GM12878 (cell line): ENCODE measurements around the gene MANBA.

ENCODE experiments used
- CREM ChIP-seq: IDR thresholded peaks from 2 replicates; pipeline ENCODE4 v1.6.1; 2014; ENCODE audit warnings: antibody characterized with exemption, low read depth
- EP300 ChIP-seq, 2 experiments: fragments of 150-350 bp in 1 of 2; IDR thresholded peaks; 2 replicates each; pipeline ENCODE4 v1.6.1; 2011 to 2012; ENCODE audit warnings: low read depth in 2 of 2, low read length in 2 of 2, borderline replicate concordance in 1 of 2, improper control_type of control experiment in 1 of 2, inconsistent platforms in 1 of 2; ENCODE audit not compliant: control insufficient read depth in 1 of 2
- EZH2 ChIP-seq: IDR thresholded peaks from 2 replicates; pipeline ENCODE4 v1.6.1; 2012; ENCODE audit warnings: low read depth, mild to moderate bottlenecking, control low read depth, inconsistent platforms, low read length, borderline replicate concordance; ENCODE audit not compliant: control insufficient read depth
- HDAC2 ChIP-seq: fragments of 200-600 bp; sonication (generic); IDR thresholded peaks from 2 replicates; pipeline ENCODE4 v1.6.1; 2017
- NBN ChIP-seq: fragments of 450-650 bp; IDR thresholded peaks from 2 replicates; pipeline ENCODE4 v1.6.1; 2016
- POLR2A ChIP-seq: IDR thresholded peaks from 2 replicates; pipeline ENCODE4 v1.6.1; 2011; ENCODE audit warnings: low read depth, mild to moderate bottlenecking, low read length
- POLR2AphosphoS5 ChIP-seq: IDR thresholded peaks from 2 replicates; pipeline ENCODE4 v1.6.1; 2011; ENCODE audit warnings: mild to moderate bottlenecking, low read length, inconsistent platforms
- RB1 ChIP-seq: fragments of 450-650 bp; formaldehyde crosslinking; IDR thresholded peaks from 2 replicates; pipeline ENCODE4 v1.6.1; 2017; ENCODE audit warnings: mild to moderate bottlenecking, borderline replicate concordance
- TF ChIP-seq, protein P1 (sequence below): IDR thresholded peaks from 2 replicates; pipeline ENCODE4 v1.6.1; 2011; ENCODE audit warnings: low read depth, mild to moderate bottlenecking, low read length, moderate library complexity, borderline replicate concordance; ENCODE audit errors: extremely low read depth
- TF ChIP-seq, protein P2 (sequence below), 3 experiments: IDR thresholded peaks in 2 of 3; conservative IDR thresholded peaks in 1 of 3; 2 replicates each; pipeline ENCODE4 v1.5.1; 2011; ENCODE audit warnings: low read depth in 3 of 3, low read length in 3 of 3, mild to moderate bottlenecking in 3 of 3, control low read depth in 2 of 3, moderate library complexity in 2 of 3, inconsistent platforms in 1 of 3, mixed read lengths in 1 of 3; ENCODE audit not compliant: control insufficient read depth in 2 of 3, insufficient read depth in 1 of 3; ENCODE audit errors: extremely low read depth in 1 of 3

DNA sequence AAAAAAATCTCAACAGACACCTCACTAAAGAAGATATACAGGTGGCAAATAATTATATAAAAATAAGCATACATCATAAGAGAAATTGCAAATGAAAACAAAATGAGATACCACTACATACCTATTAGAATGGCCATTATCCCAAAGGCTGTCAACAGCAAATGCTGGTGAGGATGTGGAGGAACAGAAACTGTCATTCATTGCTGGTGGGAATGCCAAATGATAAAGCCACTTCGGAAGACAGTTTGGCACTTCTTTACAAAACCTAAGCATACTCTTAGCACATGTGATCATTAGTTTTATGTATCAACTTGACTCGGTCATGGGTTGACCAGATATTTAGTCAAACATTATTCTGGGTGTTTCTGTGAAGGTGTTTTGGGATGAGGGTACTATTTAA lies 13.5 kb upstream of the MANBA start:
- TF ChIP-seq RB1 (no peak), POLR2A (no peak), EP300 (IDR thresholded peaks at IDR 0.05; ENCODE audit: borderline replicate concordance in 1 of 2, control insufficient read depth in 1 of 2, low read depth in 2 of 2, low read length in 2 of 2) (no peak), CREM (no peak), NBN (no peak), POLR2AphosphoS5 (no peak), EZH2 (no peak), HDAC2 (no peak)
- TF ChIP-seq, protein P1, sequence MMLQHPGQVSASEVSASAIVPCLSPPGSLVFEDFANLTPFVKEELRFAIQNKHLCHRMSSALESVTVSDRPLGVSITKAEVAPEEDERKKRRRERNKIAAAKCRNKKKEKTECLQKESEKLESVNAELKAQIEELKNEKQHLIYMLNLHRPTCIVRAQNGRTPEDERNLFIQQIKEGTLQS = no peak
- TF ChIP-seq, protein P2, sequence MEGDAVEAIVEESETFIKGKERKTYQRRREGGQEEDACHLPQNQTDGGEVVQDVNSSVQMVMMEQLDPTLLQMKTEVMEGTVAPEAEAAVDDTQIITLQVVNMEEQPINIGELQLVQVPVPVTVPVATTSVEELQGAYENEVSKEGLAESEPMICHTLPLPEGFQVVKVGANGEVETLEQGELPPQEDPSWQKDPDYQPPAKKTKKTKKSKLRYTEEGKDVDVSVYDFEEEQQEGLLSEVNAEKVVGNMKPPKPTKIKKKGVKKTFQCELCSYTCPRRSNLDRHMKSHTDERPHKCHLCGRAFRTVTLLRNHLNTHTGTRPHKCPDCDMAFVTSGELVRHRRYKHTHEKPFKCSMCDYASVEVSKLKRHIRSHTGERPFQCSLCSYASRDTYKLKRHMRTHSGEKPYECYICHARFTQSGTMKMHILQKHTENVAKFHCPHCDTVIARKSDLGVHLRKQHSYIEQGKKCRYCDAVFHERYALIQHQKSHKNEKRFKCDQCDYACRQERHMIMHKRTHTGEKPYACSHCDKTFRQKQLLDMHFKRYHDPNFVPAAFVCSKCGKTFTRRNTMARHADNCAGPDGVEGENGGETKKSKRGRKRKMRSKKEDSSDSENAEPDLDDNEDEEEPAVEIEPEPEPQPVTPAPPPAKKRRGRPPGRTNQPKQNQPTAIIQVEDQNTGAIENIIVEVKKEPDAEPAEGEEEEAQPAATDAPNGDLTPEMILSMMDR (IDR thresholded peaks at IDR 0.05 in 2 of 3, conservative IDR thresholded peaks at IDR 0.05 in 1 of 3; ENCODE audit: control insufficient read depth in 2 of 3, extremely low read depth in 1 of 3, insufficient read depth in 1 of 3, low read depth in 3 of 3, low read length in 3 of 3) = no peak
